CD4-positive, alpha-beta T cell treated with Interleukin-17A for 1 hour (primary cell): ENCODE measurements around the gene MAP3K2.
"Not testable (repeated sequence)": the region's sequence is repeated elsewhere in the genome, so short reads cannot be mapped to it uniquely, and the experiment has no call there.

Experiments
- DNase-seq: peaks from one replicate; pipeline ENCODE4 v3.0.0-alpha.2; 2020

Gene MAP3K2

GRCh38 chr2:127421116-127421800 lies 33.5 kb upstream of the MAP3K2 start:
- DNase-seq: no peak

- DNase-seq: no peak
These were observed 32.5 kb upstream of the MAP3K2 start for GRCh38 chr2:127420039-127420864.

- no peak for DNase-seq
These were observed 31.8 kb upstream of the MAP3K2 start for GRCh38 chr2:127419448-127420038.

- DNase-seq: no peak
These were observed 31.3 kb upstream of the MAP3K2 start for GRCh38 chr2:127419112-127419430.

- no peak for DNase-seq
These were observed 30.7 kb upstream of the MAP3K2 start, which contains the start of gene PROC for GRCh38 chr2:127418300-127419111. Gene PROC, plus strand, starts transcription at chr2:127418427. Its CDS starts 1,516 bp downstream, at chr2:127419943.

GRCh38 chr2:127417406-127417805 lies 29.6 kb upstream of the MAP3K2 start:
- no peak for DNase-seq

GRCh38 chr2:127416506-127417001 lies 28.8 kb upstream of the MAP3K2 start:
- DNase-seq: no peak

- DNase-seq: peak; percentile 88
These were observed 28.1 kb upstream of the MAP3K2 start for GRCh38 chr2:127415593-127416505.

- DNase-seq: no peak
These were observed 27.1 kb upstream of the MAP3K2 start for GRCh38 chr2:127414638-127415592.

- DNase-seq: no peak
These were observed 26.2 kb upstream of the MAP3K2 start for GRCh38 chr2:127413782-127414637.

- no peak for DNase-seq
These were observed 25.4 kb upstream of the MAP3K2 start for GRCh38 chr2:127413200-127413599.

GRCh38 chr2:127411653-127412369 lies 24.0 kb upstream of the MAP3K2 start:
- DNase-seq: no peak

GRCh38 chr2:127410871-127411652 lies 23.3 kb upstream of the MAP3K2 start:
- peak; percentile 23 for DNase-seq

- DNase-seq: not testable (repeated sequence)
These were observed 21.9 kb upstream of the MAP3K2 start for GRCh38 chr2:127409716-127410115.

GRCh38 chr2:127408807-127409099 lies 21.0 kb upstream of the MAP3K2 start:
- no peak for DNase-seq

GRCh38 chr2:127408004-127408806 lies 20.4 kb upstream of the MAP3K2 start:
- DNase-seq: peak; percentile 87

- no peak for DNase-seq
These were observed 19.9 kb upstream of the MAP3K2 start for GRCh38 chr2:127407661-127408003.
